Measurements from ENCODE around the gene SP2. TPM values are rescaled to one million over a fixed set of nuclear protein-coding genes. Genes with fewer than 3 reads are reported as not detected.
A peak's percentile ranks its signal among the peaks of the same experiment; 100 is the strongest.

The SP2 gene
- total RNA-seq, 1 donor from 2014 or later = 1.6 TPM

DNA sequence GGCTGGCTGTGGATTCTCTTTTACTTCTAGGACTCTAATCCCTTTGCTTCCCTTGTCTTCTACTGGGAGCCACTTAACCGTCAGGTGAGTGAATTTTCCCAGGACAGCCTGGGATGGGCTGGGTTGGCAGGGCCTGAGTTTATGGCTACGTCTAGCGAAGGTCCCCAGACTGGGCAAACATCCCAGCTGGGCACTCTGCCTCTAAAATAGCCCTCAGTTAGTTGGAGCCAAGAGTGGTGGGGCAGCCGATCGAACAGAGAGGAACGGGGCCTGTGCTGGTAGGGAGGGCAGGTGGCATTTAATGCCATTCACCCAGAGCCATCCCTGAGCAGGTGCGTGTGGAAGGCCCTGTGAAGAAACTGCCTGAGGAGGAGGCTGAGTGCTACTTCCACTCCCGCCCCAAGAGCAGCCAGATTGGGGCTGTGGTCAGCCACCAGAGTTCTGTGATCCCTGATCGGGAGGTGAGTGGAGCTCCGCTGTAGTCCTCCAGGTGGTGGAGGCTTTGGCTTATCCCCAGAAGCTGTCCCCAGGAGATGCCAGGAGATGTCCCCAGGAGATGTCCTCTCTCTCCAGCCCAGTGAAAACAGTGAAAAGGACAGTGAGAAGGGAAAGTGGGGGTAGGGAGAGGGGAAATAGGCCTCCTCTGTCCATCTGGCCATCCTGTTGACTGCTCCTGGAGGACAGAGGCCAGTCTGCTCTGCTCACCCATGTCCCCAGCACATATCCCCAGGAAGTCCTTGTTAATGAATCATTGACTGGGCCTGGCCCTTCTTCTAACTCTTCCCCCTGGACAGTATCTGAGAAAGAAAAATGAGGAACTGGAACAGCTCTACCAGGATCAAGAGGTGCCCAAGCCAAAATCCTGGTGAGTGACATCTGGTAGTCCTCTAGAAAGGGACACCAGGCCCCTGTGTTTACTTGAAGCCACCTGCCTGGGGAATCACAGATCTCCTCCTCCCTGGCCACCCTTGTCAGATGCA is 49.8 kb downstream of the SP2 start:
- no peak overlapping the region for H3K27ac ChIP-seq

DNA sequence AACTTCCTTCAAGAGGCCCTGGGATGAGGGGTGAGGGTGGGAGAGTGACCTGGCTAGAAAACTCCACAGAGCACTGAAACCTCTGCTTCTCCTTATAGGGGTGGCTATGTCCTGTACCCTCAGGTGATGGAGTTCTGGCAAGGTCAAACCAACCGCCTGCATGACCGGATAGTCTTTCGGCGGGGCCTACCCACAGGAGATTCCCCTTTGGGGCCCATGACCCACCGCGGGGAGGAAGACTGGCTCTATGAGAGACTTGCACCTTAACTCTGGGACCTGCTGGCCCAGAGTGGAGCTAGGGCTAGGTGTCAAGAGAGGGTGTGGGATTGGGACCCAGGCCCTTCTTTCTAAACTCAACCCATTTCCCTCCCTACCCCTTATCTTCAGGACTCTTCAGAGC is 50.5 kb downstream of the SP2 start:
- H3K27ac ChIP-seq = no peak overlapping the region
- H3K27ac Mint-ChIP-seq = peak overlapping the region; percentile 33
- H4K20me1 ChIP-seq (ENCODE audit: low read depth) = no peaks in the 10 kb centered on the region
- TF ChIP-seq CTCF (IDR thresholded peaks at IDR 0.05) (no peak), EZH2 (IDR thresholded peaks at IDR 0.05) (no peak)
- no peaks in the 10 kb centered on the region for H3K36me3 ChIP-seq
- H3K9me3 ChIP-seq (ENCODE audit: low read depth) = no peaks in the 10 kb centered on the region
- no peaks in the 10 kb centered on the region for H3K79me2 ChIP-seq (ENCODE audit: low read depth)
- peaks cover 5% of the 10 kb centered on the region for H3K27me3 ChIP-seq
- no peak overlapping the region for H3K4me3 ChIP-seq
- H3K4me2 ChIP-seq = no peak overlapping the region
- DNase-seq (ENCODE audit: low spot score) = no peak
- peaks cover 13% of the 10 kb centered on the region for H3K4me1 Mint-ChIP-seq
- no peak overlapping the region for H3K9ac ChIP-seq
- H3K27me3 Mint-ChIP-seq (ENCODE audit: insufficient read depth, low read depth) = no peaks in the 10 kb centered on the region
- peaks cover 2% of the 10 kb centered on the region for H3K36me3 Mint-ChIP-seq
- H3K4me1 ChIP-seq = peaks cover 5% of the 10 kb centered on the region
- no peak overlapping the region for H2AFZ ChIP-seq (replicated peaks)
- no peak overlapping the region for H3K4me3 Mint-ChIP-seq
- H3F3A ChIP-seq (ENCODE audit: low read depth) = no peaks in the 10 kb centered on the region
- no peaks in the 10 kb centered on the region for H3K9me3 Mint-ChIP-seq

More for the DNA sequence above, 49.8 kb downstream of the SP2 start:
- no peaks in the 10 kb centered on the region for H3K9me3 Mint-ChIP-seq
- no peaks in the 10 kb centered on the region for H3K9me3 ChIP-seq (ENCODE audit: low read depth)
- no peak for TF ChIP-seq EZH2 (IDR thresholded peaks at IDR 0.05)
- no peak for TF ChIP-seq EZH2phosphoT487 (IDR thresholded peaks at IDR 0.05)
- no peak for TF ChIP-seq CTCF (IDR thresholded peaks at IDR 0.05)
- H3K4me2 ChIP-seq = no peak overlapping the region
- no peak overlapping the region for H2AFZ ChIP-seq (replicated peaks)
- H3K27me3 ChIP-seq = peaks cover 9% of the 10 kb centered on the region
- no peaks in the 10 kb centered on the region for H3K79me2 ChIP-seq (ENCODE audit: low read depth)
- H3K36me3 ChIP-seq = no peaks in the 10 kb centered on the region
- no peak for DNase-seq (ENCODE audit: low spot score)
- H3K4me1 ChIP-seq = peaks cover 5% of the 10 kb centered on the region
- no peaks in the 10 kb centered on the region for H4K20me1 ChIP-seq (ENCODE audit: low read depth)
- H3K9ac ChIP-seq = no peak overlapping the region
- no peak overlapping the region for H3K4me3 ChIP-seq
- no peaks in the 10 kb centered on the region for H3K27me3 Mint-ChIP-seq (ENCODE audit: insufficient read depth, low read depth)
- peaks cover 2% of the 10 kb centered on the region for H3K36me3 Mint-ChIP-seq
- peak overlapping the region; percentile 37 for H3K27ac Mint-ChIP-seq
- H3K4me3 Mint-ChIP-seq = no peak overlapping the region
- no peaks in the 10 kb centered on the region for H3F3A ChIP-seq (ENCODE audit: low read depth)
- peaks cover 17% of the 10 kb centered on the region for H3K4me1 Mint-ChIP-seq

GRCh38 chr17:47946929-47947397 is 50.9 kb downstream of the SP2 start:
- H3K79me2 ChIP-seq (ENCODE audit: low read depth) = no peaks in the 10 kb centered on the region
- no peak for TF ChIP-seq EZH2 (IDR thresholded peaks at IDR 0.05)
- no peak for TF ChIP-seq EZH2phosphoT487 (IDR thresholded peaks at IDR 0.05)
- peak; percentile 88 for TF ChIP-seq CTCF (IDR thresholded peaks at IDR 0.05)
- no peak overlapping the region for H3K4me3 Mint-ChIP-seq
- no peak overlapping the region for H2AFZ ChIP-seq (replicated peaks)
- H3K4me1 ChIP-seq = peaks cover 5% of the 10 kb centered on the region
- H3K36me3 Mint-ChIP-seq = peaks cover 1% of the 10 kb centered on the region
- peaks cover 12% of the 10 kb centered on the region for H3K4me1 Mint-ChIP-seq
- H3K4me2 ChIP-seq = no peak overlapping the region
- peak; percentile 75 for DNase-seq (ENCODE audit: low spot score)
- no peaks in the 10 kb centered on the region for H3K27me3 Mint-ChIP-seq (ENCODE audit: insufficient read depth, low read depth)
- no peak overlapping the region for H3K4me3 ChIP-seq
- H3K9me3 Mint-ChIP-seq = no peaks in the 10 kb centered on the region
- H4K20me1 ChIP-seq (ENCODE audit: low read depth) = no peaks in the 10 kb centered on the region
- no peak overlapping the region for H3K9ac ChIP-seq
- H3K27ac ChIP-seq = no peak overlapping the region
- no peaks in the 10 kb centered on the region for H3K9me3 ChIP-seq (ENCODE audit: low read depth)
- peaks cover 5% of the 10 kb centered on the region for H3K27me3 ChIP-seq
- no peaks in the 10 kb centered on the region for H3K36me3 ChIP-seq
- H3F3A ChIP-seq (ENCODE audit: low read depth) = no peaks in the 10 kb centered on the region
- H3K27ac Mint-ChIP-seq = peak overlapping the region; percentile 33

Data from neural progenitor cell (in vitro differentiated cells).